Thyroid gland (tissue), 4 donors: Measurements from ENCODE around the gene PPP2R3A.

ENCODE experiments used
- POLR2A ChIP-seq, 2 donors: fragments of 450-650 bp; IDR thresholded peaks; one replicate each; pipeline ENCODE4 v1.6.1; 2017; ENCODE audit warnings: antibody characterized with exemption in 2 of 2, mild to moderate bottlenecking in 2 of 2, moderate library complexity in 1 of 2
- TF ChIP-seq, protein P1 (sequence below), 6 experiments: fragments of 200-600 bp in 3 of 6; fragments of 450-650 bp in 3 of 6; sonication (generic) in 3 of 6; IDR thresholded peaks; one replicate each; pipeline ENCODE4 v1.5.1; 2016 to 2019; ENCODE audit warnings: antibody characterized with exemption in 6 of 6, mild to moderate bottlenecking in 2 of 6, inconsistent platforms in 1 of 6, moderate library complexity in 1 of 6

DNA sequence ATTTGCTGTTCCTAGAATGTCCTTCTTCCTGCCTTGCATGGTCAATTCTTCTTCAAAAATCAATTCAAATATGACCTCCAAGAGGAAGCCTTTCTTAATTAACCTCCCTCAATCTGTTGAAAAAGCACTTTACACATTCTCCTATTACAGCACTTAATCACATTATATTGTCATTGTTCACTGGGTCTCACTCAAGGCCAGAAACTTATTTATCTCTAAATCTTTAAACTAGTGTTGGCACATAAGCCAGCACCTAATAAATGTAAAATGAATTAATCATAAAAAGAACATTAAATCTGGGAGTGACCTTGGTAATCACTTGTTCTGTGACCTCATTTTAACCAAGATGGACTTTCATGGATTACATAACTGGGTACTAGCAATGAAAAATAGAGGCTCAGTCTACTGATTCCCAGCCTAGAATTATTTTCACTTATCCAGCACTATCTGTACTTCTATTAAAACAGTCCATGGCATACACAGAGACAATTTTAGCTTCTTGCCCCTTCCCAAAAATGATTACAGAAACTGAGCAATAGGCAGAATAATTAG, 208.5 kb downstream of the PPP2R3A start:
- TF ChIP-seq, protein P1, sequence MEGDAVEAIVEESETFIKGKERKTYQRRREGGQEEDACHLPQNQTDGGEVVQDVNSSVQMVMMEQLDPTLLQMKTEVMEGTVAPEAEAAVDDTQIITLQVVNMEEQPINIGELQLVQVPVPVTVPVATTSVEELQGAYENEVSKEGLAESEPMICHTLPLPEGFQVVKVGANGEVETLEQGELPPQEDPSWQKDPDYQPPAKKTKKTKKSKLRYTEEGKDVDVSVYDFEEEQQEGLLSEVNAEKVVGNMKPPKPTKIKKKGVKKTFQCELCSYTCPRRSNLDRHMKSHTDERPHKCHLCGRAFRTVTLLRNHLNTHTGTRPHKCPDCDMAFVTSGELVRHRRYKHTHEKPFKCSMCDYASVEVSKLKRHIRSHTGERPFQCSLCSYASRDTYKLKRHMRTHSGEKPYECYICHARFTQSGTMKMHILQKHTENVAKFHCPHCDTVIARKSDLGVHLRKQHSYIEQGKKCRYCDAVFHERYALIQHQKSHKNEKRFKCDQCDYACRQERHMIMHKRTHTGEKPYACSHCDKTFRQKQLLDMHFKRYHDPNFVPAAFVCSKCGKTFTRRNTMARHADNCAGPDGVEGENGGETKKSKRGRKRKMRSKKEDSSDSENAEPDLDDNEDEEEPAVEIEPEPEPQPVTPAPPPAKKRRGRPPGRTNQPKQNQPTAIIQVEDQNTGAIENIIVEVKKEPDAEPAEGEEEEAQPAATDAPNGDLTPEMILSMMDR (IDR thresholded peaks at IDR 0.05), result no peak
- TF ChIP-seq POLR2A (IDR thresholded peaks at IDR 0.05), result no peak
